HL-60 (cell line): Measurements from ENCODE around the gene DYSF.

Experiments
- DNase-seq, 2 experiments: peaks; one replicate each; pipeline ENCODE4 v3.0.0-alpha.2; 2010 to 2020; ENCODE audit warnings: low read depth in 1 of 2, low spot score in 1 of 2
- H3K27ac ChIP-seq: fragments of 250-450 bp; sonication (Bioruptor Pico); replicated peaks from 2 replicates; pipeline ENCODE4 v1.5.1; 2020; ENCODE audit warnings: mild to moderate bottlenecking, moderate library complexity
- H3K27me3 ChIP-seq: fragments of 250-450 bp; sonication (Bioruptor Pico); 2 replicates; pipeline ENCODE4 v1.5.1; 2021; ENCODE audit warnings: mild to moderate bottlenecking, moderate library complexity; ENCODE audit not compliant: insufficient read depth, poor library complexity, severe bottlenecking
- H3K4me3 ChIP-seq: replicated peaks from 2 replicates; pipeline ENCODE4 v1.5.1; 2011; ENCODE audit warnings: mild to moderate bottlenecking, control low read depth, low read length; ENCODE audit not compliant: insufficient read depth
- GABPA ChIP-seq: IDR thresholded peaks from 2 replicates; pipeline ENCODE4 v1.6.1; 2012; ENCODE audit warnings: low read depth
- POLR2AphosphoS5 ChIP-seq: IDR thresholded peaks from 2 replicates; pipeline ENCODE4 v1.6.1; 2012; ENCODE audit warnings: low read depth
- SPI1 ChIP-seq: IDR thresholded peaks from 2 replicates; pipeline ENCODE4 v1.6.1; 2012; ENCODE audit warnings: low read depth, mild to moderate bottlenecking, borderline replicate concordance
- TF ChIP-seq, protein P1 (sequence below): IDR thresholded peaks from 2 replicates; pipeline ENCODE4 v1.6.1; 2012; ENCODE audit warnings: low read depth; ENCODE audit not compliant: insufficient replicate concordance
- TF ChIP-seq, protein P2 (sequence below): IDR thresholded peaks from one replicate; pipeline ENCODE4 v1.5.1; 2011; ENCODE audit warnings: low read length, control low read depth, inconsistent platforms; ENCODE audit not compliant: insufficient read depth

The DYSF gene

DNA sequence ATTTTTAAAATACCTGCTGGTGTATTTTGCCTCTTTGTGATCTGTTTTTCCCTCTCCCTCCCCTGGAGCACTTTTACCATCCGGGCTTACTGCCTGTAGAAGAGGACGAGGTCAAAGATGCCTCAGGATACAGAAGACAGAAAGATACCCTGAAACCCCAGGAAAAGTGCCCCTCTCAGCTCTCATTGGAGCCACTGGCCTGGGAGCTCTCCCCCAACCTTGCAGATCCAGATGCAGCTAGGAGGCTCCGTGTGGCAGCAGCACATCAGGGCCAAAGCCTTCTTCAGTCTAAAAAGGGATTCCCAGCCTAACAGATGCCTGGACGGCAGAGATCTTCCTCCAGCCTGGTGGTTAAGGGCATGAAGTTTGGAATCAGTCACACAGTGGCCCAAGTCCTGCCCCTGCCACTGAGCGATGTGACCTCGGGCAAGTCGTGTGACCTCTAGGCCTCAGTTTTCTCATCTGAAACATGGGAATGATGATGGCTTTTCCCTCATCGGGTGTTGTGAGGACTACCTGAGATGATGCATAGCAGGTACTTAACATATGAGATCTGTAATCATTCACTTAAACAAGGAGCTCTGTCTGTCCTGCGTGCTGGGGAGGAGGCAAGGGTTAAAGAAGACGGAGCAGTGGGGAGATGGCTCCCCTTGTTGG, 239.4 kb downstream of the DYSF start:
- no peaks in the 10 kb centered on the region for H3K27me3 ChIP-seq
- no peak for DNase-seq
- TF ChIP-seq GABPA, result no peak
- no peak for TF ChIP-seq SPI1
- TF ChIP-seq, protein P1, sequence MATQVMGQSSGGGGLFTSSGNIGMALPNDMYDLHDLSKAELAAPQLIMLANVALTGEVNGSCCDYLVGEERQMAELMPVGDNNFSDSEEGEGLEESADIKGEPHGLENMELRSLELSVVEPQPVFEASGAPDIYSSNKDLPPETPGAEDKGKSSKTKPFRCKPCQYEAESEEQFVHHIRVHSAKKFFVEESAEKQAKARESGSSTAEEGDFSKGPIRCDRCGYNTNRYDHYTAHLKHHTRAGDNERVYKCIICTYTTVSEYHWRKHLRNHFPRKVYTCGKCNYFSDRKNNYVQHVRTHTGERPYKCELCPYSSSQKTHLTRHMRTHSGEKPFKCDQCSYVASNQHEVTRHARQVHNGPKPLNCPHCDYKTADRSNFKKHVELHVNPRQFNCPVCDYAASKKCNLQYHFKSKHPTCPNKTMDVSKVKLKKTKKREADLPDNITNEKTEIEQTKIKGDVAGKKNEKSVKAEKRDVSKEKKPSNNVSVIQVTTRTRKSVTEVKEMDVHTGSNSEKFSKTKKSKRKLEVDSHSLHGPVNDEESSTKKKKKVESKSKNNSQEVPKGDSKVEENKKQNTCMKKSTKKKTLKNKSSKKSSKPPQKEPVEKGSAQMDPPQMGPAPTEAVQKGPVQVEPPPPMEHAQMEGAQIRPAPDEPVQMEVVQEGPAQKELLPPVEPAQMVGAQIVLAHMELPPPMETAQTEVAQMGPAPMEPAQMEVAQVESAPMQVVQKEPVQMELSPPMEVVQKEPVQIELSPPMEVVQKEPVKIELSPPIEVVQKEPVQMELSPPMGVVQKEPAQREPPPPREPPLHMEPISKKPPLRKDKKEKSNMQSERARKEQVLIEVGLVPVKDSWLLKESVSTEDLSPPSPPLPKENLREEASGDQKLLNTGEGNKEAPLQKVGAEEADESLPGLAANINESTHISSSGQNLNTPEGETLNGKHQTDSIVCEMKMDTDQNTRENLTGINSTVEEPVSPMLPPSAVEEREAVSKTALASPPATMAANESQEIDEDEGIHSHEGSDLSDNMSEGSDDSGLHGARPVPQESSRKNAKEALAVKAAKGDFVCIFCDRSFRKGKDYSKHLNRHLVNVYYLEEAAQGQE, result no peak
- no peak for TF ChIP-seq POLR2AphosphoS5
- TF ChIP-seq, protein P2, sequence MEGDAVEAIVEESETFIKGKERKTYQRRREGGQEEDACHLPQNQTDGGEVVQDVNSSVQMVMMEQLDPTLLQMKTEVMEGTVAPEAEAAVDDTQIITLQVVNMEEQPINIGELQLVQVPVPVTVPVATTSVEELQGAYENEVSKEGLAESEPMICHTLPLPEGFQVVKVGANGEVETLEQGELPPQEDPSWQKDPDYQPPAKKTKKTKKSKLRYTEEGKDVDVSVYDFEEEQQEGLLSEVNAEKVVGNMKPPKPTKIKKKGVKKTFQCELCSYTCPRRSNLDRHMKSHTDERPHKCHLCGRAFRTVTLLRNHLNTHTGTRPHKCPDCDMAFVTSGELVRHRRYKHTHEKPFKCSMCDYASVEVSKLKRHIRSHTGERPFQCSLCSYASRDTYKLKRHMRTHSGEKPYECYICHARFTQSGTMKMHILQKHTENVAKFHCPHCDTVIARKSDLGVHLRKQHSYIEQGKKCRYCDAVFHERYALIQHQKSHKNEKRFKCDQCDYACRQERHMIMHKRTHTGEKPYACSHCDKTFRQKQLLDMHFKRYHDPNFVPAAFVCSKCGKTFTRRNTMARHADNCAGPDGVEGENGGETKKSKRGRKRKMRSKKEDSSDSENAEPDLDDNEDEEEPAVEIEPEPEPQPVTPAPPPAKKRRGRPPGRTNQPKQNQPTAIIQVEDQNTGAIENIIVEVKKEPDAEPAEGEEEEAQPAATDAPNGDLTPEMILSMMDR, result no peak

DNA sequence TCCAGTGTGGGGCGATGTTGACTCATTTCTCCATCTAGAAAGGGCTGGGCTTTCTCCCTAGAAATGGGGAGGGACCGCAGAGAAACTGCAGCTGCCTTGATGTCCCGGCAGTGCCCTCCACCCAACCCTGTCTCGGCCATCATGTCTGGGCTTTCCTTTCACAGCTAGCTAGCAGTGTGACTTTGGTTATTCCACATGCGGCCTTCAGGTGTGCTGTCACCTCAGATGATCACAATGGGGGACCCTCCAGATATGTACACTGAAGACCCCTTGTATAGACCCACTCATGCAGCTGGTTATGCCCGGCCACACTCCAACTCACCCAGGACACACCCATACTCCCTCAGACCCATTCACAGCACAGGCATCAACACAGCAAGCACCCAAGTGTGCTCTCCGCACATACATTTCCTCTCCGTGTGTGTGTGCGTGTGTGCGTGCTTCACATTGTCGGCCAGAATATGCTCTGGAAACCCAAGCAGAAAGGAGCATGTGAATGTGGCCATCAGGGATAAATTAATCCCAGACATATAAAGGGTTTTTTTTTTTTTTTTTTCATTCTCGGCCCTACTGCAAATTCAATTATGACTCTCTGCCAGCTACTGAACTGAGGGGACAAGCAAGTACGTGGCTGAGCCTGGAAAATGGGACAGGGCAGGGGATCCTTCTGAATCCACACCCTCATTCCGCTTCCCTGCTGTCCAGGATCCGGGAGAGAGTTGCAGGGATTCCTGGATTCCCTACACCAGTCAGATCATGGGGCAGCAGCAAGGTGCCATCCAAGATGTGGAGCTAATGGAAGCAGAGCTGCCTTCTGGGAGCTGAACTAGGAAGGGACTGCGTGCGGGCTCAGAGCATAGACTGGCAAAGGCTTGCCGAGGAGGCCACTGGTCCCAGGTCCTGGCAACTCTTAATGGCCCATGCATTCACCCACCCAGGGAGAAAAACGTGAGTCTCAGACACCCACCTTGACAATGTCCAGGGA, 240.2 kb downstream of the DYSF start:
- no peak for TF ChIP-seq POLR2AphosphoS5
- no peak overlapping the region for H3K27ac ChIP-seq
- no peak for DNase-seq
- no peaks in the 10 kb centered on the region for H3K27me3 ChIP-seq
- no peak overlapping the region for H3K4me3 ChIP-seq

More for the DNA sequence above, 239.4 kb downstream of the DYSF start:
- no peak overlapping the region for H3K4me3 ChIP-seq
- no peak overlapping the region for H3K27ac ChIP-seq

DNA sequence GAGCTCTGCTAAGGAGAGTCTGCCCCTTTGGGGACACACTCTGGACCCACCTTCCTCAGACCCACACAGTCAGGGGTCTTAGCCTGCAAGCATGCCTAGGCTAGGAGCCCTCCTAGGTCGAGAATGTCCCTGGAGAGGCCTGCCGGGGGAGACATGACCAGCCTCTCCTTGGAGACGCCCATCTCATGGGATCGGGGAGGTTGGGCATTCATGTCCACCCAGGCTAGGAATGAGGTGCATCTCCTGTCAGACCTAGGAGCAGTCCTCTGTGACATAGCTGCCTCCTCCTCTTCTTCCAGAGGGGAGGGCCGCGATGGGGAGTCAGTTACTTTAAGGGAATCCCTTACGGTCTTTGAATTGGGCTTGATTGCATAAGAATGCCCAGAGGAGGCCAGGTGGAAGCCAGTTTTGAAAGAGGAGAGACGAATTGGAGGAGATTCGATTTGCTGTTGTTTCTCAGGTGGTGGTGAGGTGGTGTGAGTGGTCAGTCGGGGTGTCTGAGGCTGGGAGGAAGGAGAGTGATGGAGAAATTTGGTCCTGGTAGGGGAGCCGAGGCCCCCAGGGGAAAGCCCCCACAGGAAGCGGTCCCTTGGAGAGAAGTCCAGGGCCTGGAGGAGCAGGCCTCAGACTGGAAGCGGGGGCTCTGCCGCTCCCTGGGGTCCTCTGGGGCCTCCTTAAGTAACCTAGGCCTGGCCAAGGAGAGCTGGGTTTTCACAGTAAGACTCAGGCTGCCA, 241.3 kb downstream of the DYSF start:
- H3K27ac ChIP-seq, result no peak overlapping the region
- no peak for TF ChIP-seq POLR2AphosphoS5
- no peak for DNase-seq
- H3K4me3 ChIP-seq, result no peak overlapping the region
- H3K27me3 ChIP-seq, result no peaks in the 10 kb centered on the region

DNA sequence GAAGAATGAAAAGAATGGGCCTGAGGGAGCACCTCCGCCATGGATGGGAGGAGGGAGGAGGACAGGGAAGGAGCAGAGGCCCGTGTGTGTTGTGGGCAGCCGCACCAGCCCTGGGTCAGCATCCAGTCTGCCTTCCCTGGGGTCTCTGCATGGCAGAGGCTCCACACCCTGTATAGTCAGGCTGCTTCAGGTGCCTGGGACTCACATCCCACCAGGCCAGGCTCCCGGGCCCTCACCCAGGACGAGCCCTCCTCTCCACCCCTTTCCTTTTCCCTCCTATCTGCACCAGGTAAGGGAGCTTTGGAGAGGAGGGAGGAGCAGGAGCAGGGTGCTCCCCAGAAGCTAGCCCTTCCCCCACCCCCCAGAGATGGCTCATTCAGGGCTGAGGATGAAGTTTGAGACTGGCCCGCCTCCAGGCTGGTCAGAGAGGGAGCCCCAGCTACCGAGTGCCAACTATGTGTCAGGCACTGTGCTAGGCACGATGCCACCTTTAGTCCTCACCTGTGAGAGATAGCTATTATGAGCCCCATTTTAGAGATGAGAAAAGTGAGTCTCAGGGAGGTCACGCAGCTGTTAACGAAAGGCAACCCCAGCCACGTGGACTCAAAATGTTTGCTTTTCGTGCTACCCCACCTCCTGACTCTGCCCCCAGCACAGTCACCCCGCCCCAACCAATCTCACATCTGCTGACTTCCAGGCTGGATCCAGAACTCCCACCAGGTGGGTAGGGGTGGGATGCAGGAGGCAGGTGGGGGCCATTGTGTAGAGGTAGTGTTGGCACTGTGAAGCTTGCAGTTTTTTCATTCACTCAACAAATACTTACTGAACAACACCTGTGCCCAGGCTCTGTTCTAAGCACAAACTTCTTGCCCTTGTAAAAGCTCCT, 242.1 kb downstream of the DYSF start:
- Histone ChIP-seq H3K27me3 (no peaks in the 10 kb centered on the region), H3K4me3 (no peak overlapping the region), H3K27ac (no peak overlapping the region)
- DNase-seq, result no peak
- TF ChIP-seq SPI1 (no peak), GABPA (no peak), POLR2AphosphoS5 (no peak)
- TF ChIP-seq, protein P1, result no peak
- TF ChIP-seq, protein P2, result no peak
